Mesothelial cell of epicardium (in vitro differentiated cells): ENCODE data around the gene CTNNBL1. TPM values are rescaled to one million over a fixed set of nuclear protein-coding genes. Genes with fewer than 3 reads are reported as not detected.

Source experiments
- DNase-seq, 2 experiments: peaks; one replicate each; pipeline ENCODE4 v3.0.0; 2021; ENCODE audit warnings: low spot score in 2 of 2; ENCODE audit not compliant: unreplicated experiment in 2 of 2
- H3K27ac Mint-ChIP-seq: 2 replicates; pipeline ENCODE4 v1.8.0; 2021; ENCODE audit warnings: mixed read lengths
- H3K27me3 Mint-ChIP-seq: 2 replicates; pipeline ENCODE4 v1.8.0; 2021; ENCODE audit warnings: low read depth, mixed read lengths
- H3K36me3 Mint-ChIP-seq: 2 replicates; pipeline ENCODE4 v1.8.0; 2021; ENCODE audit warnings: mixed read lengths
- H3K4me1 Mint-ChIP-seq: 2 replicates; pipeline ENCODE4 v1.8.0; 2021; ENCODE audit warnings: mixed read lengths
- H3K4me3 Mint-ChIP-seq: 2 replicates; pipeline ENCODE4 v1.8.0; 2021; ENCODE audit warnings: mild to moderate bottlenecking, moderate library complexity, mixed read lengths
- H3K9me3 Mint-ChIP-seq: 2 replicates; pipeline ENCODE4 v1.8.0; 2021; ENCODE audit warnings: mixed read lengths
- total RNA-seq: library from RNA; stranded (reverse); gene quantifications from 3 replicates; pipeline ENCODE4 v1.2.1, GENCODE V29; 2021
- TF ChIP-seq, protein P1 (sequence below): fragments of 200-600 bp; sonication (generic); IDR thresholded peaks from one replicate; pipeline ENCODE4 v1.5.0; 2021; ENCODE audit warnings: antibody characterized with exemption; ENCODE audit not compliant: unreplicated experiment

Gene CTNNBL1
- total RNA-seq, 1 donor from 2014 or later: 59.0 TPM

DNA sequence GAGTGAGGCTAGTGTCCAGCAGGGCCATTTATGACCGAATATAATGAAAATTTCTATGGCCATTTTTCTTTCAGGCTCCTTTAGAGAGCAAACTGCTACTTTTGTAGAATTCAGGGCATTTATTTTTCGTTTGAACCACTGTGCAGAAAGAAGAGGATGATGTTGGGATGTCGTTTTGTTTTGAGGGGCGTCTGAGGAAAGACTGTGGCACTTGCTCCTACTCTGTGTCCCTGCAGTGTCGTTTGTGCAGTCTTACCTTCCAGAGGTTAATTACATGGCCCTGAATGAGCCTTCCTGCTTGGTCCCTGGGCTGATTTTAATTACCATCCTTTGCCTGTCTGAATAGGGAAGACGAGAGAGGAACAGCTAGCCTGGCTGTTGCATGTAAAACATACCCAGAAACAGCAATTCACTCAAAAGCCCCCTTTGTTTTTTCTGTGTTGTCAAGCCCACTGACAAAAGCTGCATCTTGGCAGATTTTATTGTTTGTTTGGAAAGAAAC, 65.3 kb downstream of the CTNNBL1 start:
- Mint-ChIP-seq H3K4me1 (peaks cover 8% of the 10 kb centered on the region), H3K36me3 (peaks cover 2% of the 10 kb centered on the region), H3K27ac (no peak overlapping the region), H3K27me3 (no peaks in the 10 kb centered on the region), H3K4me3 (no peak overlapping the region), H3K9me3 (no peaks in the 10 kb centered on the region)
- no peak for DNase-seq
- TF ChIP-seq, protein P1, sequence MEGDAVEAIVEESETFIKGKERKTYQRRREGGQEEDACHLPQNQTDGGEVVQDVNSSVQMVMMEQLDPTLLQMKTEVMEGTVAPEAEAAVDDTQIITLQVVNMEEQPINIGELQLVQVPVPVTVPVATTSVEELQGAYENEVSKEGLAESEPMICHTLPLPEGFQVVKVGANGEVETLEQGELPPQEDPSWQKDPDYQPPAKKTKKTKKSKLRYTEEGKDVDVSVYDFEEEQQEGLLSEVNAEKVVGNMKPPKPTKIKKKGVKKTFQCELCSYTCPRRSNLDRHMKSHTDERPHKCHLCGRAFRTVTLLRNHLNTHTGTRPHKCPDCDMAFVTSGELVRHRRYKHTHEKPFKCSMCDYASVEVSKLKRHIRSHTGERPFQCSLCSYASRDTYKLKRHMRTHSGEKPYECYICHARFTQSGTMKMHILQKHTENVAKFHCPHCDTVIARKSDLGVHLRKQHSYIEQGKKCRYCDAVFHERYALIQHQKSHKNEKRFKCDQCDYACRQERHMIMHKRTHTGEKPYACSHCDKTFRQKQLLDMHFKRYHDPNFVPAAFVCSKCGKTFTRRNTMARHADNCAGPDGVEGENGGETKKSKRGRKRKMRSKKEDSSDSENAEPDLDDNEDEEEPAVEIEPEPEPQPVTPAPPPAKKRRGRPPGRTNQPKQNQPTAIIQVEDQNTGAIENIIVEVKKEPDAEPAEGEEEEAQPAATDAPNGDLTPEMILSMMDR: no peak

DNA sequence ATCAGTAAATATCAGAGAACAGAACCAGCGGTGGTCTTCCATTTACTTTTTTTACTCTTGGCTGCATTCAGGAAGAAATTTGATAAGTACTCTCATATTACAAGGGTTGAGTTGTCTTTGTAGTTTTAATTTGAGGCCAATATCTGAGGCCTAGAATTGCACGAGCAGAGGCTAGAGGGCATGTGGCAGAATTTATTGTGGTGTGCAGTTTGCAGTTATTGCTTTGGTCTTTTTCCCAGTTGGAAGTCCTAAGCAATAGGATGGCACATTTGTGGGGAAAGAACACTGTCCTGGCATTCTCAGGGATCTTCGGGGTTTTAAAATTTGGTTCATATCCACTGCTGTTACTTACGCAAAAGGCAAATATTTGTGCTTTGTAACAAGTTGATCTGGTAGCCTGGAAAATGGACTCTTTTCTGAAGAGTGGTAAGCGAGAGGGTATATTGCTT, 66.0 kb downstream of the CTNNBL1 start:
- Mint-ChIP-seq H3K27me3 (no peaks in the 10 kb centered on the region), H3K9me3 (no peaks in the 10 kb centered on the region), H3K36me3 (peaks cover 2% of the 10 kb centered on the region), H3K4me3 (no peak overlapping the region), H3K27ac (no peak overlapping the region), H3K4me1 (peaks cover 8% of the 10 kb centered on the region)
- DNase-seq: no peak
- TF ChIP-seq, protein P1: no peak

DNA sequence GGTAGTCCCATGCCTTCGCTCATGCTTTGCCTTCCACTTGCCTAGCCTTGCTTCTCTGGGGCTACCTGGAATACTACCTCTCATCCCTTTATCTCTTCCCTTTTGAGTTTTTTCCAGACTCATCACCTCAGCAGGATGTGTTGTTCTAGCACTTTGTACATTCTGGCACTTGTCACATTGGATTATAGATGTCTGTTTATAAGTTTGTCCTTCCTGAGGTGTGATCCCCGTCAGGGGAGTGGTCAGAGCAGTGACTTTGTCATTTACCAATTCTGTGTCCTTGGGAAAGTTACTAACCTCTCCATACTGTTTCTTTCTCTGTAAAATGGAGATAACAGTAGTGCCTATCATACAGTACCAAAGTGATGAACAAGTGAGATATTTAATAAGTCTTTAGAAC, 66.5 kb downstream of the CTNNBL1 start:
- Mint-ChIP-seq H3K27ac (no peak overlapping the region), H3K36me3 (peaks cover 6% of the 10 kb centered on the region), H3K4me3 (no peak overlapping the region), H3K9me3 (no peaks in the 10 kb centered on the region), H3K27me3 (no peaks in the 10 kb centered on the region), H3K4me1 (peaks cover 8% of the 10 kb centered on the region)
- no peak for DNase-seq
- TF ChIP-seq, protein P1: no peak

DNA sequence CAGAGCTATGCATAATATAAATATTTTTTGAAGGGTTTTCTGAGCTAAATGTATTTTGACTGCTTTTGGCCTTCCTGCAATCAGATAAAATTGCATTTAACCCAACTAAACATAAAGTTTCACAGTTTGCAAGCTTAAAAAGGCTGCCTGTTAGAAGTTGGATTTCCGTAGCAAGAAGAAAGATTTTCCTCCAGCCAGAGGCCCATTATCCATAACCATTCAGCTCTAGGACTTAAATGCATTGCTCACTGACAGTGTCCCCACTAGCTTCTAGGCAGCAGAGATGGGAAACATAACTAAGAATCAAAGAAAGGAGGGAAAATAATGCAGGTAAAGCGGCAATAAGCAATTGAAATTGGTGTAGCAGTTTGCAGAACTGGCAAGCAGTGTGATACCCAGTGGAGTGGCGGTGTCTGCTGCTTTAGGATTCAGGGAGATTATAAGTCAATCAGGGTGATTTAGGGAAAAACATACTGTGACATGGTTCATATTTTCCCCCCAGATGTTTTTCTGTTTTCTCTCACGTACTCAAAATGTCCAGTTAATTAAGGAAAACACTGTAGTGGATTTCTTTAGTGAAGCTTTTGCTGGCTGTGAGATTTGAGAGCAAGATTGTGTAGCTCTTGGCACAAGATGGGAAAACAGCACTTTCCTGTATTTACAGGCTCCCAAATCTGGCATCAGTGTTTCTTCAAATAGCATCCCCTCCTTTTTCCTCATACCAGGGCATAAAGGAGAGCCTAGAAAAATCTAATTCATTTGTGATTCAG, 69.1 kb downstream of the CTNNBL1 start:
- no peak overlapping the region for H3K27ac Mint-ChIP-seq
- no peak overlapping the region for H3K4me3 Mint-ChIP-seq

GRCh38 chr20:37764333-37764935, 70.6 kb downstream of the CTNNBL1 start:
- Mint-ChIP-seq H3K4me1 (peaks cover 4% of the 10 kb centered on the region), H3K9me3 (no peaks in the 10 kb centered on the region), H3K4me3 (no peak overlapping the region), H3K27ac (no peak overlapping the region), H3K36me3 (peaks cover 5% of the 10 kb centered on the region), H3K27me3 (no peaks in the 10 kb centered on the region)
- no peak for DNase-seq
- TF ChIP-seq, protein P1: no peak

More for the DNA sequence above, 69.1 kb downstream of the CTNNBL1 start:
- no peaks in the 10 kb centered on the region for H3K9me3 Mint-ChIP-seq
- no peaks in the 10 kb centered on the region for H3K27me3 Mint-ChIP-seq
- H3K4me1 Mint-ChIP-seq: peaks cover 4% of the 10 kb centered on the region
- peaks cover 5% of the 10 kb centered on the region for H3K36me3 Mint-ChIP-seq
- DNase-seq: no peak
- TF ChIP-seq, protein P1: no peak
